Pancreas (tissue), 10 donors: ENCODE data around the gene SCRN1. TPM values are rescaled to one million over a fixed set of nuclear protein-coding genes. Genes with fewer than 3 reads are reported as not detected.

Experiments
- ATAC-seq, 4 donors: fragments of 200-7000 bp; cut with Tn5 transposase; one replicate each; pipeline versions ENCODE4 v1.8.0 to v1.9.1; 2020; ENCODE audit warnings: mild to moderate bottlenecking in 4 of 4, moderate library complexity in 4 of 4
- DNase-seq, 6 donors: peaks; one replicate each; pipeline ENCODE4 v3.0.0-alpha.2; 2020
- FAIRE-seq: peaks from 2 replicates; lab custom pipeline; 2012; peaks lifted over from hg19 to GRCh38; lab: Jason Lieb, UNC
- H3K27ac ChIP-seq, 4 donors: fragments of 200-600 bp; sonication (generic); 1 replicate in 3 of 4; 2 replicates in 1 of 4; pipeline versions ENCODE4 v1.5.0 to v1.8.0; 2020
- H3K27me3 ChIP-seq, 4 donors: fragments of 200-600 bp; one replicate each; pipeline ENCODE4 v1.8.0; 2021
- H3K36me3 ChIP-seq, 3 donors: fragments of 200-600 bp; sonication (generic) in 1 of 3; one replicate each; pipeline versions ENCODE4 v1.5.0 to v1.8.0; 2020 to 2021
- H3K4me1 ChIP-seq, 3 donors: fragments of 200-600 bp; one replicate each; pipeline ENCODE4 v1.8.0; 2021
- H3K4me3 ChIP-seq, 4 donors: fragments of 200-600 bp; sonication (generic) in 2 of 4; one replicate each; pipeline versions ENCODE4 v1.5.0 to v1.8.0; 2020 to 2021
- H3K9me3 ChIP-seq, 4 donors: fragments of 200-600 bp; one replicate each; pipeline ENCODE4 v1.8.0; 2021
- CTCF ChIP-seq, 4 donors: fragments of 200-600 bp; sonication (generic) in 3 of 4; IDR thresholded peaks; one replicate each; pipeline versions ENCODE4 v1.5.0 to v1.8.0; 2021; ENCODE audit warnings: antibody characterized with exemption in 4 of 4
- WGBS, 2 donors: extraction: QIAGEN DNeasy Blood & Tissue Kit; methylation state at CpG; one replicate each; pipeline ENCODE4 v1.1.7; 2013; 5-methylcytosine and 5-hydroxymethylcytosine counted together
- intact Hi-C, 3 donors: fragments of 100-400 bp; cut with DNase I; formaldehyde crosslinking; loops; one replicate each; pipeline versions ENCODE4 v1.11.1 to v1.14.2; 2022
- polyA plus RNA-seq, 2 donors: library from polyadenylated mRNA; stranded (reverse); fragments of 200-250 nt; gene quantifications; one replicate each; pipeline ENCODE4 v1.2.3, GENCODE V29; 2013
- total RNA-seq, 6 donors: library from RNA; stranded (reverse); fragmentation: NEBNext Ultra II Directional in 4 of 6; extraction: Animal tissue kit (Norgen Biotek cat#: 25700) in 4 of 6; gene quantifications; one replicate each; pipeline versions ENCODE4 v1.2.1 to v1.2.4, GENCODE V29; 2021 to 2023
- donor health status: healthy with polysubstance abuse.
- donor health status: DM: no; HTN: no; CAD: no; lungs with moderate emphysema.
- donor health status: DM: no; HTN: no; CAD: no.
- donor health status: control.
- donor health status: control.
- donor health status: Bipolar disorder and iron deficiency.
- donor health status: DM: yes; HTN: yes; CAD: no.
- donor health status: DM: no; HTN: no; CAD: no.
- donor health status: DM: no; HTN: no; CAD: no.
- donor health status: DM: yes; HTN: yes; CAD: no.

SCRN1 gene
- total and polyA plus RNA-seq, 8 donors = 7.7 to 48.0 (median 32.3) TPM

- Histone ChIP-seq H3K4me3 (no peak overlapping the region), H3K36me3 (no peaks in the 10 kb centered on the region), H3K27me3 (no peaks in the 10 kb centered on the region), H3K4me1 (no peaks in the 10 kb centered on the region), H3K27ac (no peak overlapping the region), H3K9me3 (no peaks in the 10 kb centered on the region)
- intact Hi-C loops = no loop called here
- no peak for TF ChIP-seq CTCF (IDR thresholded peaks at IDR 0.05)
- FAIRE-seq (no peak), ATAC-seq (no peak), DNase-seq (no peak)
These were observed 8.9 kb upstream of the SCRN1 start for GRCh38 chr7:29998489-29998888.

- intact Hi-C loops = no loop called here
- H3K4me1 ChIP-seq = no peaks in the 10 kb centered on the region
- DNase-seq (no peak), FAIRE-seq (no peak), ATAC-seq (no peak)
- no peaks in the 10 kb centered on the region for H3K27me3 ChIP-seq
- no peak for TF ChIP-seq CTCF (IDR thresholded peaks at IDR 0.05)
- H3K4me3 ChIP-seq = no peak overlapping the region
- H3K27ac ChIP-seq = no peak overlapping the region
- no peaks in the 10 kb centered on the region for H3K9me3 ChIP-seq
- H3K36me3 ChIP-seq = no peaks in the 10 kb centered on the region
These were observed 6.7 kb upstream of the SCRN1 start for GRCh38 chr7:29996321-29996720.

- Histone ChIP-seq H3K9me3 (no peaks in the 10 kb centered on the region), H3K27me3 (no peaks in the 10 kb centered on the region), H3K27ac (no peak overlapping the region), H3K4me1 (no peaks in the 10 kb centered on the region), H3K36me3 (no peaks in the 10 kb centered on the region), H3K4me3 (no peak overlapping the region)
- DNase-seq (no peak), FAIRE-seq (no peak), ATAC-seq (no peak)
- intact Hi-C loops = no loop called here
- TF ChIP-seq CTCF (IDR thresholded peaks at IDR 0.05) = no peak
These were observed 6.1 kb upstream of the SCRN1 start for GRCh38 chr7:29995652-29996051.

- WGBS, 2 donors = 87 to 95% methylated on average over 4 of the region's 4 CpGs
- no peaks in the 10 kb centered on the region for H3K36me3 ChIP-seq
- H3K27ac ChIP-seq = no peak overlapping the region
- no peak for FAIRE-seq
- no peak overlapping the region for H3K4me3 ChIP-seq
- H3K27me3 ChIP-seq = no peaks in the 10 kb centered on the region
- ATAC-seq = no peak
- intact Hi-C loops = no loop called here
- no peaks in the 10 kb centered on the region for H3K4me1 ChIP-seq
- H3K9me3 ChIP-seq = no peaks in the 10 kb centered on the region
- no peak for DNase-seq
- no peak for TF ChIP-seq CTCF (IDR thresholded peaks at IDR 0.05)
These were observed 3.5 kb upstream of the SCRN1 start for GRCh38 chr7:29993140-29993539.

- no peak overlapping the region for H3K27ac ChIP-seq
- intact Hi-C loops = no loop called here
- no peak for DNase-seq
- no peaks in the 10 kb centered on the region for H3K9me3 ChIP-seq
- no peaks in the 10 kb centered on the region for H3K27me3 ChIP-seq
- peaks cover 0 to 8% (median 7%) of the 10 kb centered on the region in 3 donors for H3K4me1 ChIP-seq
- H3K4me3 ChIP-seq = no peak overlapping the region
- no peaks in the 10 kb centered on the region for H3K36me3 ChIP-seq
- FAIRE-seq = no peak
- no peak for ATAC-seq
- whole genome bisulfite sequencing, 2 donors = 94 to 99% methylated on average over 5 of the region's 5 CpGs
- TF ChIP-seq CTCF (IDR thresholded peaks at IDR 0.05) = no peak
These were observed 2.3 kb upstream of the SCRN1 start for GRCh38 chr7:29991937-29992336.
